Thoracic aorta (tissue), 2 donors: ENCODE data around the gene LRRC8E. TPM values are rescaled to one million over a fixed set of nuclear protein-coding genes. Genes with fewer than 3 reads are reported as not detected.
"Not testable (repeated sequence)": the region's sequence is repeated elsewhere in the genome, so short reads cannot be mapped to it uniquely, and the experiment has no call there.

Experiments used
- ATAC-seq: fragments of 150-250 bp; one replicate; pipeline ENCODE4 v1.8.0; 2017; ENCODE audit warnings: low read depth; ENCODE audit not compliant: insufficient number of reproducible peaks, low FRiP score
- DNase-seq: peaks from one replicate; pipeline ENCODE4 v3.0.0-alpha.2; 2020; ENCODE audit warnings: low spot score
- H3K27ac ChIP-seq, 2 donors: fragments of 200-600 bp; sonication (generic); 1 replicate in 1 of 2; 2 replicates in 1 of 2; pipeline ENCODE4 v1.5.1; 2016; ENCODE audit warnings: mild to moderate bottlenecking in 2 of 2, moderate library complexity in 2 of 2
- H3K27me3 ChIP-seq: fragments of 200-600 bp; sonication (generic); replicated peaks from 2 replicates; pipeline ENCODE4 v1.6.0; 2016; ENCODE audit warnings: mild to moderate bottlenecking; ENCODE audit not compliant: insufficient read depth
- H3K36me3 ChIP-seq: fragments of 200-600 bp; sonication (generic); one replicate; pipeline ENCODE4 v1.5.1; 2016
- H3K4me1 ChIP-seq, 2 donors: fragments of 200-600 bp; sonication (generic); 1 replicate in 1 of 2; 2 replicates in 1 of 2; pipeline versions ENCODE4 v1.5.1 to v1.6.0; 2016; ENCODE audit warnings: low read depth in 2 of 2, mild to moderate bottlenecking in 1 of 2; ENCODE audit not compliant: control insufficient read depth in 1 of 2
- H3K4me3 ChIP-seq: fragments of 200-600 bp; sonication (generic); 2 replicates; pipeline ENCODE4 v1.5.1; 2016; ENCODE audit warnings: mild to moderate bottlenecking
- H3K9me3 ChIP-seq: fragments of 200-600 bp; sonication (generic); 2 replicates; pipeline ENCODE4 v1.5.1; 2016
- CTCF ChIP-seq: fragments of 200-600 bp; sonication (generic); IDR thresholded peaks from one replicate; pipeline ENCODE4 v1.5.1; 2019; ENCODE audit warnings: antibody characterized with exemption
- total RNA-seq, 2 donors: library from RNA; depleted of rRNA; stranded (reverse); fragments of >200 nt; gene quantifications; one replicate each; pipeline versions ENCODE4 v1.1.0 to v1.2.3, GENCODE V29; 2016

The LRRC8E gene
- total RNA-seq, 2 donors from 2014 or later = 0.14 TPM; not detected in 1

- Histone ChIP-seq H3K27ac (peak overlapping the region; percentile 91 to 99), H3K9me3 (no peaks in the 10 kb centered on the region), H3K27me3 (no peaks in the 10 kb centered on the region), H3K4me3 (peak overlapping the region; percentile 62), H3K4me1 (peaks cover 38 to 58% of the 10 kb centered on the region in 2 donors), H3K36me3 (peaks cover 34% of the 10 kb centered on the region)
- no peak for DNase-seq
- peak; percentile 32 for ATAC-seq
- TF ChIP-seq CTCF = peak; percentile 40
Measured at GRCh38 chr19:7928741-7929701, 40.7 kb downstream of the LRRC8E start.

DNA sequence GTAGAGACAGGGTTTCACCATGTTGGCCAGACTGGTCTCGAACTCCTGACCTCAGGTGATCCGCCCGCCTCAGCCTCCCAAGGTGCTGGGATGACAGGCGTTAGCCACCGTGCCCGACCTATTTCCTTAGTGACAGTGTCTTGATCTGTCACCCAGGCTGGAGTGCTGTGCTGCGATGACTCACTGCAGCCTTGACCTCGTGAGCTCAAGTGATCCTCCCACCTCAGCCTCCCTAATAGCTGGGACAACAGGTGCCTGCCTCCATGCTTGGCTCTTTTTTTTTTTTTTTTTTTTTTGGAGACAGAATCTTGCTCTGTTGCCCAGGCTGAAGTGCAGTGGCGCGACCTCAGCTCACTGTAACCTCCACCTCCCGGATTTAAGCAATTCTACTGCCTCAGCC is 41.7 kb downstream of the LRRC8E start:
- ATAC-seq = not testable (repeated sequence)
- peaks cover 39% of the 10 kb centered on the region for H3K36me3 ChIP-seq
- H3K27ac ChIP-seq = peak overlapping the region; percentile 91 to 99

GRCh38 chr19:7930765-7931164 is 42.5 kb downstream of the LRRC8E start:
- no peak overlapping the region for H3K4me3 ChIP-seq
- peaks cover 31 to 48% of the 10 kb centered on the region in 2 donors for H3K4me1 ChIP-seq
- ATAC-seq (no peak), DNase-seq (no peak)
- no peaks in the 10 kb centered on the region for H3K27me3 ChIP-seq
- no peak for TF ChIP-seq CTCF
- H3K27ac ChIP-seq = peak overlapping the region; percentile 91 to 99
- H3K36me3 ChIP-seq = peaks cover 45% of the 10 kb centered on the region
- H3K9me3 ChIP-seq = no peaks in the 10 kb centered on the region

More for the DNA sequence above, 41.7 kb downstream of the LRRC8E start:
- not testable (repeated sequence) for H3K4me3 ChIP-seq, H3K27me3 ChIP-seq, DNase-seq, H3K9me3 ChIP-seq
- H3K4me1 ChIP-seq = peaks cover 37 to 54% of the 10 kb centered on the region in 2 donors

DNA sequence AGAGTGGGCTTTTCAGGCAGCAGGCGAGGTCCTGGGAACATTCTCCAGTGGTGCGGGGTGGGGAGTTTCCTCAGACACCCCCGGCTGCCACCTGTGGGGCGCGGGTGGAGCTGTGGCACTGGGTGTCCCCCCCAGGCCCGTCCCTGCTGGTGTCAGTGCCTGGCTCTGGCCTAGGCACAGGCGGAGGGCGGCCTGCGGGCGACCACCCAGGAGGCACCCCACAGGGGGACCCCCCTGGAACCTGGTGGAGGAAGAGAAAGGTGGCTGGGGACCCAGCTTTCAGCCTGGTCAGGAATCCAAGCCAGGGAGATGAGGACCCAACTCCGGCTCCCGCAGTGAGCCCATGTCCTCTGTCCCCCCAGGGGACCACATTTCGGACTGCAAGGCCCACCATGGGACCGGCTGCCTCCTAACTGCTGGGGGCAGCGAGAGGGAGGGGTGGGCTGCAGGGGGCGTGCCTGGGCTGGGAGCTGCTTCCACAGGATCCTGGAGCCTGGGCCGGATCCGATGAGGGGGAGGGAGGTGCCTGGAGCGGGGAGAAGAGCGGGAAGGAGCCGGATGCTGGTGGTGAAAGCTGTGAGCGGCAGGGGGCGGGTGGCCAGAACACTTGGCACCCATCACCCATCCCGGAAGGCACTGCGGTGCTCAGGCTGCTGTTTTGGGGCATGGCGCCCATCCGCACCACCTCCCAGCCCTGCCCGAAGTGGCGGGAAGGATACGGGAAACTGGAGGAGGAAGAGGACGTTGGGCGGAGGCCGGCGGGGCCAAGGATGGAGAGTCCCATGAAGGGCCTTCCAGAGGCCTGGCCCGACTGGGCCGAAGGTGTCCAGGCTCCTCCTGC is 43.1 kb downstream of the LRRC8E start:
- no peak for TF ChIP-seq CTCF
- H3K4me1 ChIP-seq = peaks cover 28 to 44% of the 10 kb centered on the region in 2 donors
- H3K36me3 ChIP-seq = peaks cover 52% of the 10 kb centered on the region
- no peak for DNase-seq
- H3K4me3 ChIP-seq = no peak overlapping the region
- no peak for ATAC-seq
- peak overlapping the region; percentile 42 to 99 for H3K27ac ChIP-seq
- no peaks in the 10 kb centered on the region for H3K9me3 ChIP-seq
- no peaks in the 10 kb centered on the region for H3K27me3 ChIP-seq

DNA sequence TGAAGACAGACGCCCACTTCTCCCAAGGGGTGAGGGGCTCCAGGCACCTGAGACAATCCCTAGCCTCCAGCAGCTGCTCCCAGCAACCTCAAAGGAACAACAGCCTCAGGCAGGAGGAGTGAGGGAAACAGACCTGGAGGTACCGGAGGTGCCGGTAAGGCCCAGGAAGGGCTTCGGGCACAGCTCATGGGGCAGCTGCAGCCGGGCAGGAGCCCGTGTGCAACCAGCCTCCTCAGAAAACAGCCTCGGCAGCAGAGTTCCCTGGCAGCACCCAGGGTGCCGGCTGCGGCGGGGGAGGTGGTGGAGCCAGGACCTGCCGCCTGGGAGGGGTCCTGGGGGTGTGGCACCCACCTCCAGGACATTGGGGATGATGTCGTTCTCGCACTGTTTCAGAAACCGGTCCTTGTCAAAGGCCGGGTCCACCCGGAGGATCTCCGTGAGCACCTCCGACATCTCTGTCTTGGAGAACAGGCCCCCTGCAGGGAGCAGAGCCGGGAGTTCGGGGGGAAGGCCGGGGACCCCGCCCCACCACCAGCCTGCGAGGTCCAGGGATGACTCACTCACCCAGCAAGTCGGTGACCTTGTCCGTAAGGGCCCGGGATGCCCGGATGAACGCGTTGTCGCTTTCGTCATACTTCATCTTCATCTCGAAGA is 44.1 kb downstream of the LRRC8E start:
- H3K27me3 ChIP-seq = no peaks in the 10 kb centered on the region
- peaks cover 25 to 37% of the 10 kb centered on the region in 2 donors for H3K4me1 ChIP-seq
- H3K27ac ChIP-seq = no peak overlapping the region
- DNase-seq (no peak), ATAC-seq (no peak)
- no peak overlapping the region for H3K4me3 ChIP-seq
- no peak for TF ChIP-seq CTCF
- peaks cover 62% of the 10 kb centered on the region for H3K36me3 ChIP-seq
- H3K9me3 ChIP-seq = no peaks in the 10 kb centered on the region
